CMK (cell line): ENCODE results near the gene CDC42BPB.

Experiments
- DNase-seq: peaks from one replicate; pipeline ENCODE4 v3.0.0-alpha.2; 2010; ENCODE audit warnings: low read depth

Gene CDC42BPB

DNA sequence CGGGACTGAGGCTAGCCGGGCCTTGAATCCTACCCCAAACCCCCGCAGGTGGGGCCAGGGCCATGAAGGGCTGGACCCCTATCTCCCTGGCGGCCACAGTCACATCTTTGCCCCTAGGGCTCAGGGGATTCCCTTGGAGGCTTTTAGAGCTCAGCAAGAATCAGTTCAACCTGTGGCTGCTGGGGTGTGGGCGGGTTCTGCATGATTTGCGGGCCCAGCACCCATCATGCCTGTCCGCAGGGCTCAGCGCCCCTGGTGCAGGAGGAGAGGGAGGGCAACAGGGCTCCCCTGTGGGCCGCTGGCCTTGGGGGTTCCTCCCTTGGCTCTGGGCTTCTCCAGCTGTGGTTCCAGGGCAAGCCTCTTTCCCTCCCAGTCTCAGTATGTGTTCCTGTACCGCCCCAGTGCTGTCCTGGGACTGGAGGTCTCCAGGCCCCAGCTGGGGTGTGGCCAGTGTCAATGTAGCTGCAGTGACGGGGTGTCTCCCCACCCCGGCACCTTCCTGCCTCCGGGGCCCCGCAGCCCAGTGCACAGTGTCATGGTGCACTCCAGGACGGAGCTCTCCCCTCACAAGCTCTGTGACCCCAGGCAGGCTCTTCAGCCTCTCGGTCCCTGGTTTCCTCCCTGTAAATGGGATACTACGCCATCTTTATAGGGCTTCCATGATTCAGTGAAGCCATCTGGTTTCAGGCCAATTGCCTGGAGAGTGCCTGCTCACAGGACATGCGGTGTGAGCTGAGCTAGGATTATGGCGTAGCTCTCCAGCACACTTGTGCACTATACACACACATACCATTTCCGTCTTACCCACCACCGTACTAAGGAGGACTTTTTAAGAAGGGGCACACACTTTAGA is 16.8 kb upstream of the CDC42BPB start:
- DNase-seq: no peak

DNA sequence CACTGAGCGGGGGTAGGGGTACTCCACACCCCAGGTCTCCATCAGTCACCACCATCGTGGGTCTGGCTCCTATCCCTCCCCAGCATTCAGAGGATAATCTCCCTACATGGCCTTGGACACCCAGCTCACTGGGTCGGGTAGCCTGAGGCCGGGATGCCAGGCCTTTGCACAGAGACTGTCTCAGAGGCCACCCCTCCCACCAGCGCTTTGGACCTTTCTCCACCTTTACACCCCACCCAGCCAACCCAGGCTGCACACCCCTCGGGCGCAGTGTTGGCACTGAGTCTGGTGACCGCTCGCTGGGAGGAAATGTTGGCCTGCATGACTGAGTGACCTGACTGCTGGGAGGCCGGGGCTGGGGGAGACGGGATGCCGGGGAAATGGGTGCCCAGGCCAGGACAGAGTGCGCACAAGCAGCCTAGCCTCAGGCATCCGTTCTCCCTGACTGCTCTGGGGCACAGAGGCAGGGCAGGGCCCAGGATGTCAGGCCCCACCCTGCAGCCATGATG is 16.1 kb upstream of the CDC42BPB start:
- no peak for DNase-seq

DNA sequence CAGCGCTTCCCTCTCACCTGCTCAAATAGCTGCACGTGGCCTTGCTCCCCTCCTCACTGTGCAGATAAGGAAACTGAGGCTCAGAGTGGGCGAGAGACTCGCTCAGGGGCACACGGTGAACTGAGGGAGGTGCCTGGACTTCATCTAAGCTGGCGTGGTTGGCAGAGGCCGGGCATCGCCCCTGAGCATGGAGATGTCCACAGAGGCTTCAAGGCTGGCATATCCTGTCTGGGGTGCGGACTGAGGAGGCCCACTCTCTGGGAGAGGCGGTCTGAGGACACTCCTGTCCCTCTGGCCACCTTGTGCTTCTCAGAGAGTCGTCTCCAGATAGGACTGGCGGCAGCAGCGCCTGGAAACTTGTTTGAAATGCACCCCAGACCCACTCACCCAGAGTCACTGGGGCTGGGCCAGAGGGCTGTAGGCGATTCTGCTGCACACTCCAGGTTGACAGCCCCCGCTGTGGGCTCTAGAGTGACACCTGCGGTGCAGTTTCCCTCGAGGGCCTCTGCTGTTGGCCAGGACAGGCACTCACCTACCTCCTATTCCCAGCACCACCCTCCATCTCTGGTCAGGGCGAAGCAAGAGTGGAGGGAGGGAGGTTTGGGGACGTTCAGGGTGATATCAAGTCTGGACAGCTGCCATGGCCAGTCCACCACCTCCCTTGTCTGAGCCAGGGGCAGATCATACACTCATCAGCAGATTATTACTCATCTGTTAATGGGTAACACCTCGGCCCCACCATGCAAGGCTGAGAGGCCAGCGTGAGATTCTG is 15.4 kb upstream of the CDC42BPB start:
- no peak for DNase-seq

DNA sequence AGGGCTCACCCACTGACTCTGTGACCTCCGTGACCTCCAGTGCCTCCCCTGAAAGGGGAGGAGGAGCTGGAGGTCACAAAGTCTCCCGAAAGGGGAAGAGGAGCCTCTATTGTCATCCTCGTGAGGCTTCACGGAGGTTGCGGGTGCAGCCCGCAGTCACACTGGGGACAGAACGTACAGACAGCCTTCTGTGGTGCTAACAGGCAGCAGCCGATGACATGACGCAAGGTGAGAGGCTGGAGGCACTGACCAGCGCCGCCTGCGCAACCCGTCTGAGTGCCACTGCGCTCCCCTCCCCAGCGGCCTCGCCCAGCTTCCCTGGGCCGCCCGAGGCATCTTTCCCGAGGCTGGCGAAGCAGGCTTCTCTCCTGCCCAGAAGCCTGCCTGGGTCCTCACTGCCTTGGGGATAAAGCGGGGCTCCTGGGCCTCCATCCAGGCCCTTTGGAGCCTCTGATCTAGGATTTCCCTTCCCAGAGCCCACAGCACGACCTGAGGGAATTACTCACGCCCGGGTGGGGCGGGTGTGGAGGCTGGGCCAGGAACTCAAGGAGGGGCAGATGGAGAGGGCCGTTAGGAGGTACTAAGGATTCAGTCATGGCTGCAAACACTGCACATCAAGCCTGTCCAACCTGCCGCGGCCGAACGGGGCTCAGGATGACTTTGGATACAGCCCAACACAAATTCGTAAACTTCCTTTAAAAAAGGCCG is 14.3 kb upstream of the CDC42BPB start:
- DNase-seq: no peak

DNA sequence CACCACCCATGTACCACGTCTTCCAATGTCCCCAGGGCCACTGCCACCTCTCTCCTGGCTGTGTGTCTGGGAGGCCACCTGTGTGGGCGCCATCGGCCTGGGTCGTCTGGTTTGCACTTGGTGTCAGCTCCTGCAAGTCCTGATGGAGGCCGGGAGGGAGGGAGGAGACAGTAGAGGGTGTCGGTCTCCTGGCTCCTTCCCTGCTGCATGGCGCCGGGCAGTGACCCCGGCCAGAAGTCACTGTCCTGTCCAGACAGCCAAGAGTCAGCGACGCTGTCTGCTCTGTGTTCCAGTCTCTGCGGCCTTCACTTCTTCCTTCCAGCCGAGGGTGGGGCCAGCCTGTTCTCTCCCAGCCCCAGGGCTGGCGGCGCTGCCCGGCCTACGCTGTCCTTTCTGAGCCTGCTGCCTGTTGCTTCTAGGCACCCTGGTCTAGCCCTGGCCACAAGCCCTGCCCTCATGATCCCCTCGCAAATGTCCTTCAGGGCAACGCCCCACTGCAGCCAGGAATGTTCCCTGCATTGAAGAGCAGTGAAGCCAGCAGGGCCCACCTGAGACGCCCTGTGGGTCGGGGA is 13.7 kb upstream of the CDC42BPB start:
- no peak for DNase-seq

DNA sequence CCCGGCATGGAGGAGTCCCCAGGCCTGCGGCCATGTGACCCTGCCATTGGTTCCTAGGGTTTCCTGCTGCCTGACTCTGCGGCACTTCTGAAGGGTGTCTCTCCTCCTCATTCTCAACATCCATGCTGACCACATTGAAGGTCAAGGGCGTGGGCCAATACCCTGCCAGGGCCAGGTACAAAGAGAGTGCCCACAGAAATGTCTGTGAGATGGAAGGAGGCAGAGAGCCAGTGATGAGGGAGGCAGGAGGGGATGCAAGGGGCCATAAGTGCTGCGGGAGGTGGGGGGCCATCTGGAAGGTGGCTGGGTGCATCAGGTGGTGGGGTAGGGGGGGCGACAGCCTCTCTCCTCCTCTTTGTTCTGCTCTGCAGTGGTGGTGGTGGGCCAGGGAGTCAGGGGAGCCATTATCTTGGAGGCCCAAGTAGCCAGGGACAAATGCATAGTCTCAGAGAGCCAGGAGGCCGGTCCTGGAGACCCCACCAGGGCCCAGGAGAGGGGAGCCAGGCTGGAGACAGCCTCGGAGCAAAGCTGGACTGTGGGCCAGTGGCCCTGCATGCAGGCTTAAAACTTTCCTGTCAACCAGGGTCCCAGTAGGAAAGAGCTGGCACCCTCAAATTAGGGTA is 13.0 kb upstream of the CDC42BPB start:
- DNase-seq: no peak

DNA sequence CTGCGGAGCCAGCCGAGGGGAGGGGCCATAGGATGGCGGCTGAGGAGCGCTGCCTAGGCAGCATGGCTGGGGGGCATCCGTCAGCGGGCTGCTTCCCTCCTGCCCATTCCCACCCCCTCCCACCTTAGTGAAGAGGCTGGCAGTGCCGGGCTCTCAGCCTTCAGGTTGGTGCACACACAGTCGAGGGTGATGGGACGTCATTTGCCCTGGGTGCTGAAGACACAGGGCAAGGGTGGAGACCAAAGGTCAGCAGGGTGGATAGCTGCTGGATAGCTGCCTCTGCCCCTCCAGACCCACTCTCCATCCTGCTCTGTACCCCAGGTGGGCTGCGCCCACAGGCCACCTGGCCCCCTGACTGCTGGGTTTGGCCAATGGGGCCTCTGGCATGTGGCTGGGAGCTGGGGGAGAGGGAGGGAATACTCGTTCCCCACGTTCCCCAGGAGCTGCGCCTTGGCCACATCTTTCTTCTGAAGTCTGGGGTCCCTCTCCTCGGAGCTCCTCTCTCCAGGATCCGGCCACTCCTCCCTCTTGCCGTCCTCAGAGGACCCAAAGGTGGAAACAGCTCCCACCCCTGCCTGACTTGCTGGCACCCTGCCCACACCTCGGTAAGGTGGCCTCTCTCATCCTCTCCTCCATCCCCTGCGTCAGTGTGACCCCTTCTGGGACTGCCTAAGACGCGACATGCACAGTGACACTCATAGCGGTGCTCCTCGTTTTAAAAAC is 11.2 kb upstream of the CDC42BPB start:
- no peak for DNase-seq

DNA sequence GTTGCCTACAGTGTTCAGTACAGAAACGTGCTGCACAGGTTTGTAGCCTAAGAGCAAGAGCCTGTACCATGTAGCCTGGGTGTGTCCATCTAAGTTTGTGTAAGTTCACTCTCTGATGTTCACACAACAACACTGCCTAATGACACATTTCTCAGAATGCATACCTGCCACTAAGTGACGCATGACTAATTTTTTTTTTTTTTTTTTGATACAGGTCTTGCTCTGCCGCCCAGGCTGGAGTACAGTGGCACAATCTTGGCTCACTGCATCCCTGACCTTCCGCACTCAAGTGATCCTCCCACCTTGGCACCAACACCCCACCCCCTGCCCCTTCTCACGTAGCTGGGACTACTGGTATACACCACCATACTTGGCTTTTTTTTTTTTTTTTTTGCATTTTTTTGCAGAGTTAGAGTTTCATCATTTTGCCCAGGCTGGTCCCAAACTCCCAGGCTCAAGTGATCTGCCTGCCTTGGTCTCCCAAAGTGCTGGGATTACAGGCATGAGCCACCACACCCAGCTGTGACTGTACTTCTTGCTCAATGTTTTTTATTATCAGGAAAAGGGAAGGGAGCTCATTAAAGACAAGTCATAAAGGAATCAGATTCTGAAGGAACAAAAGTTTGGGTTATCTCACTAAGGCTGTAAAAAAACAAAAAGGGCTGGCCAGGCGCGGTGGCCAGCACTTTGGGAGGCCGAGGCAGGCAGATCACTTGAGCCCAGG is 10.0 kb upstream of the CDC42BPB start:
- no peak for DNase-seq

DNA sequence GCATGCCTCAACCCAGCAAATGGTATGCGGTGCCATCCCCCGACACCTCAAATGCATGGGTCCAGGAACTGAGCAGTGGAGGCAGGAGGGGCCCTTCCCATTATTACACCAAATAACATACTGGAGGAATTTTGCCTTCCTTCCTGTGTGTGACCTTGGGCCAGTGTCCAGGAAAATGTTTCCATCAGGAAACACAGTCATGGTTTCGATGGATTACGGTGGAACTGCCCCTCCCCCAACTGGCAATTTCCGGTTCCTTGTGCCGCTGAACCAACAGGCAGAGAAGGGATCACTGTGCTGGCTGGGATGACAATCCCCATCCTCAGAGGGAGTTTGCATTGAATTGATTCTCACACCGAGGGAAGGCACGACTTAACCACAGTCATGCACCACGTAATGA is 9.1 kb upstream of the CDC42BPB start:
- no peak for DNase-seq

DNA sequence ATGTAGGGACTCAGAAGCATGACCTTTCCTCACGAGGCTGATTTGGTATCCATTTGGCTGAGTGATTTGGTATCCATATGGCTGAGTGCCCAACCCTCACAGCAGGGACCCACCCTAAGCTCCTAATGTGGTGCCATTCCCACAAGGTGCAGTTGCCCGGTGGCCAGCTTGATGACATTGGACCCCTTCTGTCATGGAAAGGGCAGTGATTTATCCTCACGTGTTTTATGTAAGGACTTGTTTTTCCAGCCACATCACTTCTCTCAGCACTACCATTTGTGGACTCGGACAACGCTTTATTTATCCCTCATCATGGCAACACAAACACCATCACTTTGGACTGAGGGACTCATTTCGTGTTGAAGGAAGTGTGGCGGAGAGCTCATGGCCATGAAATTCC is 8.5 kb upstream of the CDC42BPB start:
- DNase-seq: no peak

DNA sequence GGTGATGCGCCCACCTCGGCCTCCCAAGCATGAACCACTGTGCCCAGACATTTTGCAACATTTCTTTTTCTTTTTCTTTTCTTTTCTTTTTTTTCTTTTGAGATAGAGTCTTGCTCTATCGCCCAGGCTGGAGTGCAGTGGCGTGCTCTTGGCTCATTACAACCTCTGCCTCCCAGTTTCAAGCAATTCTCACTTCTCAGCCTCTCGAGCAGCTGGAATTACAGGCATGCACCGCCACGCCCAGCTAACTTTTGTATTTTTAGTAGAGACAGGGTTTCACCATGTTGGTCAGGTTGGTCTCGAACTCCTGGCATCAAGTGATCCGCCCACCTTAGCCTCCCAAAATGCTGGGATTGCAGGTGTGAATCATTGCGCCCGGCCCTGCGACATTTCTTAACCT is 7.6 kb upstream of the CDC42BPB start:
- no peak for DNase-seq

DNA sequence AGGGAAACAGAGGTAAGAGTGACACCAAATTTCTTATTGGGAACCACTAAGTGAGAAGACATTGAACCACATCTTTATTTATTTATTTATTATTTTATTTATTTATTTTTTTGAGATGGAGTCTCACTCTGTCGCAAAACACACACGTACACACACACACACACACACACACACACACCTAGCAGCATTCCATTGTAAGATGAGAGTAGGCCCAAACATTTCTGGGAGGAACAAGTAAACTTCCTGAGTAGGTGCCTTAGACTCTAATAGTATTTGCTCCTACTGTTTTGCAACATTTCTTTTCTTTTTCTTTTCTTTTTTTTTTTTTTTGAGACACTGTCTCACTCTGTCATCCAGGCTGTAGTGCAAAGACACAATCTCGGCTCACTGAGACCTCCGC is 7.1 kb upstream of the CDC42BPB start:
- no peak for DNase-seq

DNA sequence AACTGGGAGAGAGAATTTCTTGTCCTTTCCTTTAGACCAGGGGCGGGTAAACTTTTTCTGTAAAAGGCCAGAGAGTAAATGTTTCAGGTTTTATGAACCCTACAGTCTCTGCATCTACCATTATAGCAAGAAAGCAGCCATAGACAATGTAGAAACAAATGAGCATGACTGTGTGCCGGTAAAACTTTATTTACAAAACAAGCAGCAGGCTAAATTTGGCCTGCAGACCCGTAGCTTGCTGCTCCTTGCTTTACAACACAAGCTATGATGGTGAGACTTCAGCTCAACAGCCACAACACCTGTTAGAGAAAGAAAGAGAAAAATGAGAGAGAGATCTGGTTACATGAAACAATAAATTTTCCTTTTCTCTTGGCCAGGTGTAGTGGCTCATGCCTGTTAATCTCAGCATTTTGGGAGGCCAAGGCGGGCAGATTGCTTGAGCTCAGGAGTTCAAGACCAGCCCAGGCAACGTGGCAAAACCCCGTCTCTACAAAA is 4.2 kb upstream of the CDC42BPB start:
- no peak for DNase-seq

DNA sequence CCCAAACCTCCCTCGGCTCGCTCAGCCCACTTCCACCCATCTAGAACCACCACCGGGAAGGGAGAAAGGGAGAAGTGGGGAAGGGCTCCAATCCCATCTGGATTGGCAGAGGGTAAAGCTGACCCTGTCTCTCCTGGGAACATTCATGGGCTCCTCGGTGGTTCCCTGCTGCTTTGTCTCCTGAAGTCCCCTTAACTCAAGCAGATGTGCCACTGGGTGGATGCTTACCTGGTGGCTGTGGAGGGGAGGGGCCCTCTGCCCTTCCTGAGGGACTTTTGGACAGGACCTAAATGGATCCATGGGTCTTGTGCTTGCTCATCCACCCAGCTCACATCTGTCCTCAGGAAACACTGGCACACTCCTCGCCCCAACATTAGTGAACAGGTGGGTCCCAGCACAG is 2.2 kb upstream of the CDC42BPB start:
- DNase-seq: no peak

DNA sequence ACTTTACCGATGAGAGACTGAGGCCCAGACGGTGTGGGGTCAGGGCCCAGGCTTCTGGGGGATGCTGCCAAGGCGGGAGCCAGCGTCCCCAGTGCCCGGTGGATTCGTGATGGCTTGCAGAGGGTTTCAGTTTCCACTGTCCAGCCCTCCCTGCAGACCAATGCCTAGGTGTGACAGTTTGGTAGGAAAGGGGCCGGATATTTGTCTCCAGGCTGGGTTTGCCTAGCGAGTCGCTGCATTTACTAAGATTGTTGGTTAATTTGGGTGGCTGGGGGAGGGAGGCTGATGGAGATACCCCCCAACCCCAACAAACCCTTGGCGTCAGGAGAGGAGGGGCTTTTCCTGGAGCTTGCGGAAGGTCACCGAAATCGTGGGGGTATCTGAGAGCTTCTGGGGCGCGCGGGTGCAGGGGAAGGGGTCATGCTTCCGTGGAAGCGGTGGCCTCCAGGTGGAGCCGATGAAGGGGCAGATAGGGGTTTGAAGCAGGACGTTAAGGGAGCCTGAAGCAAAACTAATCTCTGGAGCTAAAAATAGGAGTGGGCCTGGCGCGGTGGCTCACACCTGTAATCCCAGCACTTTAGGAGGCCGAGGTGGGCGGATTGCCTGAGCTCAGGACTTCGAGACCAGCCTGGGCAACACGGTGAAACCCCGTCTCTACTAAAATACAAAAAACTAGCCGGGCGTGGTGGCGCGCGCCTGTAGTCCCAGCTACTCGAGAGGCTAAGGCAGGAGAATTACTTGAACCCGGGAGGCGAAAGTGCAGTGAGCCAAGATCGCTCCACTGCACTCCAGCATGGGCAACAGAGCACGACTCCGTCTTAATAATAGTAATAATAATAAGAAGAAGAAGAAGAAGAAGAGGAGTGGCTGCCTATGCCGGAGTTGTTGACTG is 1.1 kb upstream of the CDC42BPB start:
- no peak for DNase-seq

DNA sequence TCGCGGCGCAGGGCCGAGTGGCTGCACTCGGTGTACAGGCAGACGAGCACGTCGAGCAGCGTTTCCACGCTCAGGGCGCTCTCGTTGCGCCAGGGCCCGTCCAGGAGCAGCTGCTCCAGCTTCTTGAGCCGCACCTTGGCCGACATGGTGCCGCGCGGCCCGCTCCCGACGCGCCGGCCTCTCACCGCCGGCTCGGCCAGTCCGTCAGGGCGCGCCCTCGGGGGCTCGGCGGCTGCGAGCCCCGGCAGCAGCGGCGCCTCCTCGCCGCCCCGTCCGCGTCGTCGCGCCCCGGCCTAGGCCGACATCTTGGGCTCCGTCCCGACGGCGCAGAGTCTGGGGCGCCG is 349 bp downstream of the CDC42BPB start:
- DNase-seq: no peak

DNA sequence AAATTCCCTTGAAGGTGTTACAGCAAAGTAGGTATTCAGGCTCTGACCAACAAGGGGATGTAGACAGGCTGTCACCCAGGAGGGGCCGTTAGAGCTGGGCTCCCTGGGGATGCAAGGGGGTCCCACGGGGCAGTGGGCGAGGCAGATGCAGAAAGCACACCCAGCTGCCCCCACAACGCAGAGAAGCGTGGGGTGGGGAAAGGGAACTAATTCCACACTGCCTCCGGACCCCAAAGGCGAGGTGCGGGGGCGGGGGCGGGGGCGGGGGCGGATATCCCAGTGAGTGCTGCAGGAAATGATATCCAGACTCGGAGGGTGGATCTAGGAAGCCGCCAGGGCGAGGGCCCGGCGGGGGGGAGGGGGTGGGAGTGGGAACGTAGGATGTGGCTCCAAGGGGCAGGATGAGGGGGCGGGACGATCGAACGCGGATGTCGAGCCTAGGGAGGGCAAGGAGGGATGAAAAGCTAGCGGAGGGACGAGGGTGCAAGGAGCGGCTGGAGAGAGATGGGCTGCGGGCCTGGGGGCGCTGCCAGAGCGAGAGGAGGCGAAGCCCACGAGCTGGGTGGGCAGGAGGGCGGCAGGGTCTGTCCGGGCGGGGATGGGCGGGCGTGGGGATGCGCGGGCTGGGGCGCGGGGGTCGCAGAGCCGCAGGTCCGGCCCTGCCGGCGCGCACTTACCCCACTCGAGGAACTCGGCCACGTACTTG is 874 bp downstream of the CDC42BPB start:
- DNase-seq: no peak

DNA sequence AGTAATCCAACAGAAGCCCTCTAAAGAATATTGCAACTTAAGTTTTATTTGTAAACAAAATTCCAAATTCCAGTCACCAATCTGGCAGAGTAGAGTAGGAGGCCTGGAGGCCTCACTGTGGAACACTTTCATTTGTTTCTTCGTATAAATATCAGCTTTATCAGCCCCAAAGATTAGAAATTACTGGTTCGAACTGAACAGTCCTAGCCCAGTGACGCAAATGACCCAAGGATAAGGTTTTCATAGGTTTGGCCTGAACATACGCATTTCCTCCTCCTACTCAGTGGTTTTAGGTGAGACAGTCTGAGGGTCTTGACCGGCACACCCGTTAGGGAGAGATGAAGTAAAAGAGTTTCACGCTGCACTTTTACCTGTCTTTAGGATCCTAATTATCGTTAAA is 1.7 kb downstream of the CDC42BPB start:
- DNase-seq: no peak

DNA sequence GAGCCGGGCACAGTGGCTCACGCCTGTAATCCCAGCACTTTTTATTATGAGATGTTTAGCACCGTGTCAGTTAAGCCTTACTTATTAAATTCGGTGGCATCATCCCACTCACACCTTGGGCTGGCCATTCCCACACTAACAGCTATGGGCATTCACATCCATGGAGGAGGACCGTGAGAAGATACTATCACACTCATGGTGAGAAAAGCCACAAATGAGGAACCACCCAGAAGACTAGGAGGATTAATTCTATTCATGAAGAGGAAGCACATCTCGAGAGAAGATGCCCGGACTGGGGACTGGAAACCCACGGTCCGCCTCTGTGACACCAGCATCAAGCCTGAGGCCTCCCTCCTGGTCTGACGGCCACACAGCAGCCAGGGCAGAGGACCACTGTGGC is 4.9 kb downstream of the CDC42BPB start:
- DNase-seq: no peak
